Ureter (tissue), 1 donor: ENCODE data around the gene PPP1R13L. TPM values are rescaled to one million over a fixed set of nuclear protein-coding genes. Genes with fewer than 3 reads are reported as not detected.
"Not testable (repeated sequence)": the region's sequence is repeated elsewhere in the genome, so short reads cannot be mapped to it uniquely, and the experiment has no call there.

Experiments
- DNase-seq: peaks from one replicate; pipeline ENCODE4 v3.0.0-alpha.2; 2020; ENCODE audit warnings: low spot score
- total RNA-seq: library from RNA; stranded (reverse); gene quantifications from one replicate; pipeline ENCODE4 v1.2.4, GENCODE V29; 2023
- donor health status: DM: yes; HTN: yes; CAD: no.

Gene PPP1R13L
- total RNA-seq, 1 donor from 2014 or later, result 108 TPM

- not testable (repeated sequence) for DNase-seq
Measured at GRCh38 chr19:45432543-45432942, 27.7 kb upstream of the PPP1R13L start.

- DNase-seq, result not testable (repeated sequence)
Measured at GRCh38 chr19:45431008-45431407, 26.1 kb upstream of the PPP1R13L start.

- DNase-seq, result not testable (repeated sequence)
Measured at GRCh38 chr19:45429896-45430295, 25.0 kb upstream of the PPP1R13L start.

GRCh38 chr19:45428384-45429231 is 23.7 kb upstream of the PPP1R13L start:
- no peak for DNase-seq

- DNase-seq, result peak; percentile 76
Measured at GRCh38 chr19:45424191-45425058, 19.6 kb upstream of the PPP1R13L start.

- peak; percentile 96 for DNase-seq
Measured at GRCh38 chr19:45423589-45424190, 18.8 kb upstream of the PPP1R13L start, which contains the start of gene ERCC1. TSS of gene ERCC1 (minus strand) at chr19:45423917. CDS start at chr19:45423374, 543 bp downstream.

- DNase-seq, result no peak
Measured at GRCh38 chr19:45423033-45423588, 18.2 kb upstream of the PPP1R13L start.

GRCh38 chr19:45421947-45422498 is 17.2 kb upstream of the PPP1R13L start:
- DNase-seq, result no peak

GRCh38 chr19:45420871-45421270 is 16.0 kb upstream of the PPP1R13L start:
- DNase-seq, result no peak

- no peak for DNase-seq
Measured at GRCh38 chr19:45420356-45420755, 15.5 kb upstream of the PPP1R13L start.

- DNase-seq, result no peak
Measured at GRCh38 chr19:45419895-45420294, 15.0 kb upstream of the PPP1R13L start.

- no peak for DNase-seq
Measured at GRCh38 chr19:45419396-45419795, 14.5 kb upstream of the PPP1R13L start.

- no peak for DNase-seq
Measured at GRCh38 chr19:45418802-45419201, 13.9 kb upstream of the PPP1R13L start.

- no peak for DNase-seq
Measured at GRCh38 chr19:45417151-45417550, 12.3 kb upstream of the PPP1R13L start.

GRCh38 chr19:45414468-45414867 is 9.6 kb upstream of the PPP1R13L start:
- DNase-seq, result no peak

GRCh38 chr19:45413497-45413896 is 8.6 kb upstream of the PPP1R13L start:
- no peak for DNase-seq

- not testable (repeated sequence) for DNase-seq
Measured at GRCh38 chr19:45410330-45410729, 5.5 kb upstream of the PPP1R13L start.

GRCh38 chr19:45409557-45409920 is 4.7 kb upstream of the PPP1R13L start:
- no peak for DNase-seq

- DNase-seq, result no peak
Measured at GRCh38 chr19:45408830-45409556, 4.1 kb upstream of the PPP1R13L start.

- no peak for DNase-seq
Measured at GRCh38 chr19:45408121-45408520, 3.3 kb upstream of the PPP1R13L start.

GRCh38 chr19:45407585-45407984 is 2.7 kb upstream of the PPP1R13L start:
- DNase-seq, result not testable (repeated sequence)
